Vagina (tissue), 2 donors: Measurements from ENCODE around the gene PDLIM4. TPM values are rescaled to one million over a fixed set of nuclear protein-coding genes. Genes with fewer than 3 reads are reported as not detected.

ENCODE experiments used
- DNase-seq, 2 donors: peaks; one replicate each; pipeline ENCODE4 v3.0.0-alpha.2; 2017; ENCODE audit errors: extremely low spot score in 2 of 2
- H3K27ac ChIP-seq: fragments of 200-600 bp; sonication (generic); one replicate; pipeline ENCODE4 v1.5.1; 2019
- H3K27me3 ChIP-seq: fragments of 200-600 bp; sonication (generic); one replicate; pipeline ENCODE4 v1.5.1; 2019
- H3K36me3 ChIP-seq, 2 donors: fragments of 200-600 bp; sonication (generic); one replicate each; pipeline ENCODE4 v1.5.1; 2017 to 2019
- H3K4me1 ChIP-seq: fragments of 200-600 bp; sonication (generic); one replicate; pipeline ENCODE4 v1.5.1; 2019
- H3K4me3 ChIP-seq, 2 donors: fragments of 200-600 bp; sonication (generic); 1 replicate in 1 of 2; 2 replicates in 1 of 2; pipeline ENCODE4 v1.5.1; 2016 to 2019
- H3K9me3 ChIP-seq: fragments of 200-600 bp; sonication (generic); one replicate; pipeline ENCODE4 v1.5.1; 2019
- CTCF ChIP-seq, 3 experiments: fragments of 450-650 bp in 2 of 3; fragments of 200-600 bp in 1 of 3; sonication (generic) in 1 of 3; IDR thresholded peaks; one replicate each; pipeline ENCODE4 v1.5.1; 2017 to 2019; ENCODE audit warnings: antibody characterized with exemption in 3 of 3, mild to moderate bottlenecking in 2 of 3, moderate library complexity in 2 of 3
- POLR2A ChIP-seq, 2 donors: fragments of 450-650 bp; IDR thresholded peaks; one replicate each; pipeline ENCODE4 v1.6.1; 2017; ENCODE audit warnings: antibody characterized with exemption in 2 of 2, mild to moderate bottlenecking in 2 of 2, moderate library complexity in 2 of 2
- POLR2AphosphoS5 ChIP-seq, 2 donors: sonication (generic); formaldehyde crosslinking; IDR thresholded peaks; one replicate each; pipeline ENCODE4 v1.9.0; 2017; ENCODE audit warnings: antibody characterized with exemption in 2 of 2, mild to moderate bottlenecking in 2 of 2, low read depth in 1 of 2; ENCODE audit not compliant: insufficient read depth in 1 of 2
- intact Hi-C: fragments of 100-400 bp; cut with DNase I; formaldehyde crosslinking; loops from one replicate; pipeline ENCODE4 v1.15.1; 2023
- total RNA-seq: library from RNA; depleted of rRNA; stranded (reverse); fragments of >200 nt; gene quantifications from one replicate; pipeline ENCODE4 v1.2.3, GENCODE V29; 2016

The PDLIM4 gene
- total RNA-seq, 1 donor from 2014 or later, result 76.4 TPM

- no peak overlapping the region for H3K27ac ChIP-seq
- H3K4me1 ChIP-seq, result peaks cover 15% of the 10 kb centered on the region
- intact Hi-C loops, result loop anchor here (10.0 kb wide), 2 partner anchors 67 to 73 kb away; partner anchors contain the start of genes P4HA2 and SLC22A5
- DNase-seq, result peak in 1 of 2 donors; percentile 79
- H3K27me3 ChIP-seq, result no peaks in the 10 kb centered on the region
- H3K4me3 ChIP-seq, result no peak overlapping the region
- no peaks in the 10 kb centered on the region for H3K36me3 ChIP-seq
- no peak for TF ChIP-seq CTCF (IDR thresholded peaks at IDR 0.05)
- no peak for TF ChIP-seq POLR2AphosphoS5 (IDR thresholded peaks at IDR 0.05; ENCODE audit: insufficient read depth in 1 of 2, low read depth in 1 of 2)
- no peak for TF ChIP-seq POLR2A (IDR thresholded peaks at IDR 0.05)
- no peaks in the 10 kb centered on the region for H3K9me3 ChIP-seq
Measured at GRCh38 chr5:132297211-132297940, 39.9 kb downstream of the PDLIM4 start.

GRCh38 chr5:132298298-132299212, 41.1 kb downstream of the PDLIM4 start:
- Histone ChIP-seq H3K27ac (no peak overlapping the region), H3K9me3 (no peaks in the 10 kb centered on the region), H3K36me3 (no peaks in the 10 kb centered on the region), H3K4me3 (no peak overlapping the region), H3K27me3 (no peaks in the 10 kb centered on the region), H3K4me1 (peaks cover 8% of the 10 kb centered on the region)
- intact Hi-C loops, result loop anchor here (10.0 kb wide), 2 partner anchors 66 to 74 kb away; partner anchors contain the start of genes P4HA2 and SLC22A5
- TF ChIP-seq CTCF (IDR thresholded peaks at IDR 0.05) (no peak), POLR2A (IDR thresholded peaks at IDR 0.05) (no peak)
- DNase-seq, result peak in 1 of 2 donors; percentile 82

- H3K4me3 ChIP-seq, result no peak overlapping the region
- intact Hi-C loops, result loop anchor here (10.0 kb wide), 2 partner anchors 65 to 75 kb away; partner anchors contain the start of genes P4HA2 and SLC22A5
- TF ChIP-seq POLR2A (IDR thresholded peaks at IDR 0.05) (no peak), POLR2AphosphoS5 (IDR thresholded peaks at IDR 0.05; ENCODE audit: insufficient read depth in 1 of 2, low read depth in 1 of 2) (no peak), CTCF (IDR thresholded peaks at IDR 0.05) (no peak)
- DNase-seq, result no peak
- no peak overlapping the region for H3K27ac ChIP-seq
- H3K36me3 ChIP-seq, result no peaks in the 10 kb centered on the region
- peaks cover 3% of the 10 kb centered on the region for H3K4me1 ChIP-seq
- no peaks in the 10 kb centered on the region for H3K9me3 ChIP-seq
- H3K27me3 ChIP-seq, result no peaks in the 10 kb centered on the region
Measured at GRCh38 chr5:132299917-132300316, 42.4 kb downstream of the PDLIM4 start.

GRCh38 chr5:132300577-132301343, 43.3 kb downstream of the PDLIM4 start:
- H3K9me3 ChIP-seq, result no peaks in the 10 kb centered on the region
- no peak overlapping the region for H3K27ac ChIP-seq
- no peaks in the 10 kb centered on the region for H3K36me3 ChIP-seq
- no peaks in the 10 kb centered on the region for H3K4me1 ChIP-seq
- TF ChIP-seq POLR2A (IDR thresholded peaks at IDR 0.05) (no peak), CTCF (IDR thresholded peaks at IDR 0.05) (no peak), POLR2AphosphoS5 (IDR thresholded peaks at IDR 0.05; ENCODE audit: insufficient read depth in 1 of 2, low read depth in 1 of 2) (no peak)
- intact Hi-C loops, result no loop called here
- no peaks in the 10 kb centered on the region for H3K27me3 ChIP-seq
- no peak overlapping the region for H3K4me3 ChIP-seq
- no peak for DNase-seq
